GM18867 (cell line): ENCODE measurements around the gene CDHR5.

Source experiments
- ATAC-seq: cut with Tn5 transposase; IDR thresholded peaks from one replicate; pipeline ENCODE4 v1.9.1; 2021; ENCODE audit warnings: mild to moderate bottlenecking, moderate library complexity; ENCODE audit not compliant: unreplicated experiment

The CDHR5 gene

DNA sequence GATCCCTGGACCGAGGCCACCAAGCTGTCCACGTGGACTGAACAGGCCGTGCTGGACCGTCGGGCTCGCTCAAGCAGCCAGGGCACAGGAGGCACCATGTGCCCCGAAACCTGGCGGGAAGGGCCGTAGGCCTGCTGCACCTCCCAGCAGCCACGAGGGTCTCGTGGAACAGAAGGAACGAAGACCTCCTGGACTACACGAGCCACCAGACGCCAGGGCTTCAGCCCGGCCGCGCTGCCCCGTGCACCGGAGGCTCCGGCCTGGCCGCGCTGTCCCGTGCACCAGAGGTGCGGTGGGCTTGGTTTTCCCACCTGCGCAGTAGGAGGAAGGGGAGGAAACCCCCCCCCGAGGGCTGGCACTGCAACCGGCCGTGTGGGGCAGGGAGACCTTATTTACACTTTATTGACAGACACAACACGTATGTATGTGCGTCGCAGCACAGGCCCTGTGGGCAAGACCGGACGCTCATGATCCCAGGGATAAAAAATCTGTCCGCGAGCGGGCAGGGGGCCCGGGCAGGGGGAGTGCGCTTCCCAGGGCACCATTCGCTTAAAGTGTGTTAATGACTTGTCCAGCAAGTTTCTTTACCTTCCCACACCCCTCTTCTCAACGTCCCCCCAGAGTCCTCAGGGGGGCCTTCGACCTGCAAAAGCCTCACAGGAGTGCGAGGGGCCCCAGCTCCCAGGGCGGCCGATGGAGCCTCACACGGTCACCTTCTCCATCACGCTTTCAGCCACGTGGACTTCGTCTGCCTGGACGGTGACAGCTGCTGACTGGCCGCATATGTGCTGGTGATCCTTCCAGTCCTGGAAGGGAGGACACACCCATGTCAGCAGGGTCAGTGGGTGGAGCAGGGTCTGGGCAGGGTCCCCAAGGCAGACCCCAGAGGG is 19.3 kb upstream of the CDHR5 start:
- no peak for ATAC-seq

GRCh38 chr11:643366-643765 is 18.6 kb upstream of the CDHR5 start:
- ATAC-seq: no peak

GRCh38 chr11:641806-642370 is 17.1 kb upstream of the CDHR5 start:
- ATAC-seq: no peak

GRCh38 chr11:640021-640706 is 15.4 kb upstream of the CDHR5 start:
- no peak for ATAC-seq

GRCh38 chr11:639332-639955 is 14.7 kb upstream of the CDHR5 start:
- no peak for ATAC-seq

GRCh38 chr11:638631-639331 is 14.0 kb upstream of the CDHR5 start:
- no peak for ATAC-seq

- ATAC-seq: no peak
Observed at GRCh38 chr11:637593-638521, 13.1 kb upstream of the CDHR5 start.

DNA sequence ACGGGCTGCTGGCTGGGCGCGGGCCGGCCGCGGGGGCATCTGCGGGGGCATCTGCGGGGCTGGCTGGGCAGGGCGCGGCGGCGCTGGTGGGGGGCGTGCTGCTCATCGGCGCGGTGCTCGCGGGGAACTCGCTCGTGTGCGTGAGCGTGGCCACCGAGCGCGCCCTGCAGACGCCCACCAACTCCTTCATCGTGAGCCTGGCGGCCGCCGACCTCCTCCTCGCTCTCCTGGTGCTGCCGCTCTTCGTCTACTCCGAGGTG is 12.5 kb upstream of the CDHR5 start:
- ATAC-seq: no peak

GRCh38 chr11:636511-637332 is 12.0 kb upstream of the CDHR5 start, which contains the start of gene DRD4:
DRD4 (plus strand) TSS chr11:637269; CDS start chr11:637305, 36 bp downstream.
- ATAC-seq: no peak

DNA sequence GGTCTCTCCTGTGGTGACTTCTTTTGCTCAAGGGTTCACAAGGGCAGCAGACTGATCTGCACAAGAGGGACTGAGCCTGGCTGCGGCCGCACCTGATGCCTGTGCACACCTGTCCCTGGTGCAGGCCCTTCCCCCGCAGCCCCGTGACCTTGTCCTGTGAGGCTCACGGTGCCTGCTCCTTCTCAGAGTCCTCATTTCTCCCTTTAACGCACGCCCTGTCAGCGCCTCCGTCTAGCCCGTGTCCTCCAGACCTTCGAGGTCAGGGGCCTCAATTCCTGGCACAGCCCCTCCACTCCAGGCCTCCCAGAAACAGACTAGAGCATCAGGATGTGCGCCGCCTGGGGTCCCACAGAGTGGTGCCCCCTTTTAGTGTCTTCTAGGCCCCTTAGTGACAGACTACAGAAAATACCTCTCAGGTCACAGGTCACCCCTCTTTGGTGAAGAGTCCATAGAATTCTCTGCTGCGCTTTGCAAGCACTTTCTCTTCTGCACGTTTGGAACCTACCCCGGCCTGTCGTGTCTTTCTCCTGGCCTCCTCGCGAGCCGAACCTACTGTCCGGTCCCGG is 11.3 kb upstream of the CDHR5 start:
- ATAC-seq: no peak

DNA sequence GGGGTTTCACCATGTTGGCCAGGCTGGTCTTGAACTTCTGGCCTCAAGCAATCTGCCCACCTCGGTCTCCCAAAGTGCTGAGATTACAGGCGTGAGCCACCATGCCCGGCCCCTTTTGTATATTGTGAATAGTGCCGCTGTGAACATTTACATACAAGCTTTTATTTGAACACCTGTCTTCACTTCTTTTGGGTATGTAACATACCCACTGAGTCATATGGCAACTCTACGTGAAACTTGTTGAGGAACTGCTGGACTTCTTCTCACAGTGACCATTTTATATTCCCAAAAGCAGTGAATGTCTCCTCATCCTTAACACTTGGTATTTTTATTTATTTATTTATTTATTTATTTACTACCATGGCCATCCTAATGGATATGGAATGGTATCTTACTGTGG is 6.1 kb upstream of the CDHR5 start:
- ATAC-seq: no peak

DNA sequence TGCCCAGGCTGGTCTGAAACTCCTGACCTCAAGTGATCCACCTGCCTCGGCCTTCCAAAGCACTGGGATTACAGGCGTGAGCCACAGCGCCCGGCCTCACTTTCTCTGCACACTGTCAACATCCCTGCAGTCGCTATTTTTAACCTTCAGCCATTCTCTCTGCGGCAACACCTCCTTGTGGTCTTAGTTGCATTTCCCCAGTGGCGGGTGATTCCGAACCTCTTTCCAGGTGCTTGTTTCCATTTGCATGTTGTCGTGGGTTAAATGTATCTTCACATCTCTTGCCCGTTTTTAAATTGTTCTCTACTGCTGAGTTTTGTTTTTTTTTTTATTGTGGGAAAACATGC is 4.5 kb upstream of the CDHR5 start:
- ATAC-seq: no peak

GRCh38 chr11:628056-628455 is 3.3 kb upstream of the CDHR5 start:
- ATAC-seq: no peak

DNA sequence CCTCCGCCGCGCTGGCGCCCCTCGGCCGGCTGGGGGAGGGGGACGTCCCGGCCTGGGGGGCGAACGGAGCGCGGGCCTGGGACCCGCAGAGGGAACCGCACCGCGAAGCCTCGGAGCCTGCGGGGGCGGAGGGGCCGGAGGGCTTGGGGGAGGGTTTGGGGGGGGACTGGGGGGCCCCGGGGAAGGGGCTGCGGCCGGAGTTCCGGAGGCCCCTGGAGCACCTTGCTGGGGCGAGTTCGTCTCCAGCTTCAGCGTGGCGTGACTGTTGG is 2.5 kb upstream of the CDHR5 start:
- no peak for ATAC-seq

- no peak for ATAC-seq
Observed at GRCh38 chr11:626475-627307, 1.9 kb upstream of the CDHR5 start, which contains the start of gene SCT. SCT (minus strand) TSS chr11:627181; CDS start chr11:627143, 38 bp downstream.

GRCh38 chr11:625636-626268 is 997 bp upstream of the CDHR5 start:
- ATAC-seq: no peak

- no peak for ATAC-seq
Observed at GRCh38 chr11:623999-624704, 603 bp downstream of the CDHR5 start.
